Activated CD4-positive, alpha-beta T cell treated with anti-CD3 and anti-CD28 coated beads, Interleukin-2, amount 50 U/mL, for 24 hours (primary cell): ENCODE data around the gene PERCC1.

ENCODE experiments used
- DNase-seq, 2 donors: peaks; one replicate each; pipeline ENCODE4 v3.0.0-alpha.2; 2020; ENCODE audit warnings: low read depth in 1 of 2, low spot score in 1 of 2

Gene PERCC1

DNA sequence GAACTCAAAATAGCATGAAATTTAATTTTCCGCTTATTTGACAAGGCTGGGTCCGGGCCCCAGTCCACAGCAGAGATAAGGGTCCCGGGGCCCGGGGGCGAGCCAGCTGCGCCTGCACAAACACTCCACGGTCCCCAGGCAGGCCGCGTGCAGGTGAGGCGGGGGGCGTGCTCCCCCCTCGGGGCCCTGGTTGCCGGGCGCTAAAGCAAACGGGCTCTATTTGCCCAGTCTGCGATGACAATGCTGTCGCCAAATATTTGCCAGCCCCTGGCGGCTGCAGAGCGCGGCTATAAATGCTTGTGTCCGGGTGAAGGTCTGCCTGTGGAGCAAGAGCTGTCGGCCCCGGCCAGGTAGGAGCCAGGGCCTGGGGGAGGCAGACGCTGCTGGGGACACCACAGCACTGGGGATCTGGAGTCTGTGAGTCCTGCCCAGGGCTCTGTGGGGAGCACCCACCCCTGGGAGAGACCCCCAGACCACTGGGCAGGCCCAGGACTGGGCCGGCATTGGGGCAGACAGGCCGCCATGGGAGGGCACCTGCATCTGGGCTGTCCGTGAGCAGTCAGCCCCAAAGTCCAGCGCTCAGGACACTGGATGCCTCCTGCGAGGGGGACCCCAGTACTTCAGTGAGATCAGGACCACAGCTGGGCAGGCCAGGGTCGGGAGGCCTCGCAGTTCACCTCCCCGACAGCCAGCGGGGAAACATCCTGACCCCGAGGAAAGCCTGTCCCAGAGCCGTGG is at the start of gene PERCC1:
PERCC1 (plus strand) TSS at position 320 of the 738 bp plus-strand sequence. CDS start 1,516 bp downstream, outside the sequence.
- no peak for DNase-seq

DNA sequence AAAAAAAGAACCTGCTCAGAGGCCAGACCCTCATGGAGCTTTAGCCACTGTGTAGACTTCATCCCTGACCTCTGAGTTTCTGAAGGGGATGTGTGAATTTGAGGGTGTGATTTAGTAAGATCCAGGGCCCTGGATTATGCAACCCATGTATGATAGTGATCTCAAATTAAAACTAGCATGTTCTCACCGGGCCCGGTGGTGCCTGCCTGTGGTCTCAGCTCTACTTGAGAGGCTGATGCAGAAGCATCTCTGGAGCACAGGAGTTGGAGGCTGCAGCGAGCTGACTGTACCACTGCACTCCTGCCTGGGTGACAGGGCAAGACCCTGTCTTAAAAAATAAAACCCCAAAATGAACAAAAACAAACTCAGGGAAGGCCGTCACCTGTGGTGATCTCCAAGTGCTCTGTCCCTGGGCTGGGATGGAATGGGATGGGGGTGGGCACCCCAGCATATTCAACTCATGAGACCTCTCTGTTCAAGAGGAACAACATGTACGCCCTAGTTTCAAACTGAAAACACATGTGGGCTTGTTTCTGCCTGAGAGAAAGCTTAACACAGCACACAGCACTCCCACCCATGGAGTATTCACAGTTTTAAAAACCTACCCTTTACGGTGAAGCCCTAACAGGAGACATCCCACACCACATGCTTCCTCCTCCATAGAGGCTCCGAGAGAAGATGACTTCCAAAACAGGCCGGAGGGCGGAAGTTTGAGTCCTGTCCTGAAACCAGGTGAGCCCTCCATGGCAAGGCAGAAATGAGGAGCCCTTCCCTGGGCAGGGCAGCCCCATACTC is 49.1 kb upstream of the PERCC1 start:
- no peak for DNase-seq

DNA sequence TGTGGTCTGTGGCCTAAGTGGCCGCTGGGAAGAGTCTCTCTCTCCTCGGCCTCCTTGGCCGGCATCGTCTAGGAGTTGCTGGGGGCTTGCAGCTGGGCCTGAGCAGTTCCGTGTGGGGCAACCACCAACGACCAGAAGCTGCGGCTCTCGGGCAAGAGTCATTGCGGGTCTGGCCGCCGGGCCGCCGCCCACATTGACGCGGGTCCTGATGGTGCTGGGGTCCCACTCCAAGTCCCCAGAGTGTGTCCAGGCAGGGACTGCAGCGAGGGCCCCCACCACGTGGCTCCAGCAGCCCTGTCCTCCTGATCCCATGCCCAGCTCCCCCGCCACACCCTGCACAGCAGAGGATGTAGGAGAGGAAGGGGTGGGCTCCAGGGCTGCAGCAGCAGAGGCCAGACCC is 47.3 kb upstream of the PERCC1 start:
- DNase-seq, result no peak

DNA sequence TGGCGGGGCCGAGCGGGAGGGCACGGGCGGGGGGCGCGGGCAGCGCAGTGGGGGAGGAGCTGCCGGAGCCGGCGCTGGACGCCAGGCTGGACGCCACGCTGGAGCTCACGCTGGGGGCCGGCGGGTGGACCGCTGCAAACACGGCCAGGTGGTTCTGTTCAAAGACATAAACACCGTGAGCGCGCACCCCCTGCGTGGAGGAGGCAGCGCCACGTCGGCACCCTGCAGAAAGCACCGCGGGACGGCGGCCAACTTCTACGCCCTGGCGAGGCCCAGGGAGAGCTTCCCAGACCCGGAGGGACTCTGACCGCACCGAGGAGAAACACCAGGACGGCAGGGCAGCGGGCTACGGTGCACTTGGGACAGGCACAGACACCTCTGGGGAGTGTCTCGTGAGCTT is 45.6 kb upstream of the PERCC1 start:
- DNase-seq, result no peak

DNA sequence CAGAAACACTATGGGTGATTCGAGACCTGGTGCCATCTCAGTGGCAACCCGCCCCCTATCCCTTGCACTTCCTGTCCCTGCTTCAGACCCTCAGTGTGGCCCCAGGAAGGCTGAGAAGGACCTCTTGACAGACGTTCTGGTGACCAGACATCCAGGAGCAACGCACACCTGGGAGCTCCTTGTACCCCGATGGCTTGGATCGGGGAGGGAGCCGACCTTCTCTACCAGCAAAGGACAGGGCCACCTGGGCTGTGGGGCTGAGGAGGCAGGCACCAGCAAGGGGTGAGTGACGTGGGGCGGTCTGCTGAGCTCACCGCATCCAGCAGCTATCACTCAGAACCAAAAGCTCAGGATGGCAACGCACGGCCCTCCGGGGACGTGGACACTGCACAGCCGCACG is 43.5 kb upstream of the PERCC1 start:
- no peak for DNase-seq

DNA sequence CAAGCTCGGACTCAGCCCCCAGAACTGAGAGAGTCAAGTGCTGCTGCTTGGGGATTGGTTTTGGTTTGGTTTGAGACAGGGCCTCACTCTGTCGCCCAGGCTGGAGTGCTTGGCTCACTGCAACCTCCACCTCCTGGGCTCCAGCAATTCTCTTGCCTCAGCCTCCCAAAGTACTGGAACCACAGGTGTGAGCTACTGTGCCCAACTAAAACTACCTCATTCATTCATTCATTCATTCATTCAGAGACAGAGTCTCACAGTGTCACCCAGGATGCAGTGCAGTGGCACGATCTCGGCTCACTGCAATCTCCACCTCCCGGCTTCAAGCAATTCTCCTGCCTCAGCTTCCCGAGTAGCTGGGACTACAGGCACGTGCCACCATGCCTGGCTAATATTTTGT is 41.1 kb upstream of the PERCC1 start:
- no peak for DNase-seq

DNA sequence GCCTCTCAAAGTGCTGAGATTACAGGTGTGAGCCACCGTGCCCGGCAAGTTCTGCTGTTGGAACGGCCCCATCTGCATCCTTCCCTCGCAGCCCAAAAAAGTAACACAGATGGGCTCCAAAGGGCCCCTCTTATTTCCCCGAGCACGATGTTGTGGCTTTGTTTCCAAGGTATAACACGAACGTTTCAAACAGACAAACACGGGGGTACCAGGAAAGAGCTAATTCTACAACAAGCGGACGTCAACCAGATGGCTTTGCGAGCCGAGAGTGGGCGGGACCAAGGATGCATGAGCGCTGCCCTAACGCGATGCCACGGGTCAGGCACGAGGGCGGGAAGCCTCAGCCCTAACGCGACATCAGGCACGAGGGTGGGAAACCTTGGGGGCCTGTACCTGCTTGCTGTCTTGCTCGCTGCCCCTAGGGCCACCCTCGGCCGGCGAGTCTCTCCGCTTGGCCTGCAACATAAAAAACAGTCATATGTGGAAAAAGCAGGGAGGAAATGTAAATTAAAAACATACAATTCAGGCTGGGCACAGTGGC is 40.6 kb upstream of the PERCC1 start:
- DNase-seq, result no peak

DNA sequence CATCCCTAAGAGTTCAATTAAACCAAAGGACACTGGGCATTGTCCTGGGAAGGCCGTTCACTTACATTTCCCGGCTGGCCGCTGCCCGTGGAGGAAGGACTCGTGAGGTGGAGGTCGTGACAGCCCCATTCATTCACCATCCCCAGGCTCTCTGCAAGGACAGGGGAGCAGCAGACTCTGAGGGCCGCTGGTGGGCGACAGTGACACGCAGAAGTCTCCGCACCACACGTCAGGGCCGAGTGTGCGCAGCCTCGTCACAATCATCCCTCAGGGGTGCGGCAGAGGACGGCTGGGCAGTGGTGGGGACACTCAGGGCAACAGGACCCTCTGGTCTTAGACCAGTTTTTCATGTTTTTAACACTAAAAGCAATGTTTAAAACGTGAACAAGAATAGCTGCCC is 38.1 kb upstream of the PERCC1 start:
- DNase-seq, result no peak

DNA sequence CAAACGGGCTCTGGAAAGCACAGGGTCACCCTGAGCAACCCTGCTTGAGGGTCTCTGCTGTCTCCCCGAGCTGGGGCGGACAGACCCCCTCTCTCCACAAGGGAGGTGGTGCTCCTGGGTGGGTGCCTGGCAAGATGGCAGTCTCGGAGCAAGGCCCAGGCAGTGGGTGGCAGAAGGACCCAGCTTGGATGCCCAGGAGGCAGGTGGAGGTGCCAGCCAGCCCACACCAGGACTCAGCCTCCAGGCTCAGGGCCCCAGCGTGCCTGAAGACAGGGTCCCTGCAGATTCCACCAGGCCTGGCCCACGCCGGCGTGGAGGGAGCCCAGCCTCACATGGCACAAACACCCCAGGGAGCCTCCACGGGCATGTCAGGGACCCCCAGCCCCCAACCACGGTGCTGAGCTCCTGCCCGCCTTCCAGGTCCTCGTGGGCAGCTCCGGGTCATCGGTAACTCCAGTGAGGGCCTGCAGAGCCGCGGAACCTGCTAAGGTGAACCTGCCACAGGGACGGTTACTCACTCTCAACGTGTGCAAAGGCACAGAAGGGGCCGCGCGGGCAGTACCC is 37.2 kb upstream of the PERCC1 start:
- no peak for DNase-seq

DNA sequence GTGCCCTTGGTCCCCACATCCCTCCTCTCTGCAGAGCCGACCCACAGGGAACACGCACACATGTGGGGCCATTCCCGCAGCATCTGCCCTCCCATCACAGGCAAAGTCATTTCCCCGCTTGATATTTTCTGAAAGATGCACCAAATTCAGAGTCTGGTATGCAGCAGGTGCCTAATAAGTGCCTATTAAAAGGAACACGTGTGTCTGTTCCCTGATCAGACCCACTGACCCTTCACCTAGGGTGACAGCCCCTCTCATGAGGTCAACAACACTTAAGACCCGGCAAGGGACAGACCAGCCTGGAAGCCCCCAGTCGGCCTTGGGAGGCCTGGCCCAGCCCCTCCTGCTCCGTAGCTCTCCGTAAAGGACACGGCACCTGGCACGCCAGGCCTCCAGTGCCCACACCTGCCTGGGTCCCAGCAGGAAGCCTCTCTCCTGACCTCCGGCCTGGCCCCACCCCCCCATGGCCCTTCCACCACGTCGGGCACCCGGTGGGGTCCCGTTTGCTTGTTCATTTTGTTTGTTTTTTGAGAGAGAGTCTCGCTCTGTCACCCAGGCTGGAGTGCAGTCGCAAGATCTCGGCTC is 36.4 kb upstream of the PERCC1 start:
- DNase-seq, result no peak

DNA sequence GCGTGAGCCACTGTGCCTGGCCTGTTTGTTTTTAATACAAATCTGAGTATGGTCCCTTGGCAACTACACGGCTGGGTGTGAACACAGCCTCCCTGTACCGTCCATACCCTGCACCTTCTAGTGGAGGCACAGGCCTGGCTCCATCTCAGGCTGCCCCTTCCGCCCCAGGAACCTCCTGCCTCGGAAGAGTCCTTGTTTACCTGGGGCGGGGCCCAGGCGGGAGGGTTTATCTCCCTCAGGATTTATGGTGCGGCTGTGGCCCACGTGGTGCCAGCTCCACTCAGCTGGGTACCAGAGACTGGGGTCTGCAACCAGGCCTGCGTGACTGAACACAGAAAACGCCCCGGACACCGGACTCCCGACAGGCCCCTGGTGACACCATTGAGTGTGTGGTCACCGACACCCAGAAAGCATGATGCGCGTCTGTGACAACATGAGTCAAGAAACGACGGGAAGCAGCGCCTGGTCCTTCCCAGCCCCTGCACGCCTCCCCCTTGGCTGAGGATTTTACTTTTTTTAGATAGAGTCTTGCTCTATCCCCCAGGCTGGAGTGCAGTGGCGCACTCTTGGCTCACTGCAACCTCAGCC is 35.3 kb upstream of the PERCC1 start:
- no peak for DNase-seq

DNA sequence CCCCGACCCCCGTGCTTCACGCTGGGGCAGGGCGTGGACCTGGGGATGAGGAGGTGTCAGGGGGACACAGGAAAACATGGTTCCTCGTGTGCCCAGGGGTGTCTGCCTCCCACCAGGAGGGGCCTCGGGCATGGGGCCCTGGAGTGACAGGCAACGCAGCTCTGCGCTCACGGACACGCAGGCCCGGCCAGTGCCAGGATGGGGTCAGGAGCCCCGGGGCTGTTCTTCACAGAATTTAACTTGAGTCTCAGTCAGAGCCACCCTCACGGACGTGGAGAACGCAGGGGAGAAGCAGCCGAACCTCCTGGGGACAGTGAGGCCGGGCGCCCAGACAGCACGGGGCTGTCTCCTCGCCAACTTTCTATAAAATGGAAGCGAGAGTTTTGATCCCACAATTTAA is 33.1 kb upstream of the PERCC1 start:
- DNase-seq, result no peak

DNA sequence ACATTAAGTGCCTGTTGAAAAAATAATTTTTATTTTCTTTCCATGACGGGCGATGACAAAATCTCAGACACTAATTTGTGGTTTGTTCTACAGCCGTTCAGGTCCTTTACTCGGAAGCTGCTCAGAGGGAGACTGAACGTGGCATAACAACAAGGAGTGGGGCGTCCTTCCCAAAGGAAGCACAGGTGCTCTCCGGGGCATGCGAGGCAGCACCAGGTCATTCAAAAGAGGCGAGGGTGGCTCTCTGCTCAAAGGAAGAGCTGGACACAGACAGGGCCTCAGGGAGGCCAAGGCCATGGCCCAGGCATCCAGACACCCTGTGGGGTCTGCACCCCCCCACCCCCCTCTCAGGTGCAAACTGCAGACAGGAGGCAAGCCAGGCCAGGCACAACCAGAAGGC is 32.5 kb upstream of the PERCC1 start:
- DNase-seq, result no peak

DNA sequence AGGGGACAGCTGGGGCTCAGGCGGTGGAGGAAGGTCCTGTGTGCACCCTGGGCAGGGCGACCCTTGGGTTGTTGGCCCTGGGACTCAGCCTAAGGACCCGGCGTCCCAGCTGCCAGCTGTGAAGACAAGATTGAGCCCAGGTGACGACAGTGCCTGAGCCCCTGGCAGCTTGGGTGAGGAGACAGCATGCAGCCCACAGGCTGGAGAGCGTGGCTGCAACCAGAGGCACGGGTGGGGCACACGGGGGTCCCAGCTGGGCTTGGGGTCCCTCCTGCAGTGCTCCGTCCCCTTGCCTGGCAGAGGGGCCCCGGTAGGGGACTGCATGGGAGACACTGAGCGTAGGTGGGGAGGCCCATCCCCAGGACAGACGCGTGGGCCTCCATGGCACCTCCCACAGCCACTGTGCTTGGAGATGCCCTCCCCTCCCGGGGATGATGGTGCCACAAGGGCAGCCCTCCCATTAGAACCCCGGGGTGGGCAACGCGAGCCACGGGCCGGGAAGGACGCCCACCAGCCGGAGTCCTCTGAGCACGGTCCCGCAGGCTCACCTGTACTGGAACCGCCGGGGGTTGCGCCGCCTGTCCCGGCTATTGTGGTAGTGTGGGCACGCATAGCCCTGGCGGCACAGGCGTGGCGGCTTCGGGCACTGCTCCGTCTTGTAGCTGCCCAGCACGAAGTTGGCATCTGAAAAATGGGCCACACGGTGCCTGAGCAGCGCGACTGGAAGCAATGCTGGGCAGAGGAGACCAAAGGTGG is 31.9 kb upstream of the PERCC1 start:
- no peak for DNase-seq

DNA sequence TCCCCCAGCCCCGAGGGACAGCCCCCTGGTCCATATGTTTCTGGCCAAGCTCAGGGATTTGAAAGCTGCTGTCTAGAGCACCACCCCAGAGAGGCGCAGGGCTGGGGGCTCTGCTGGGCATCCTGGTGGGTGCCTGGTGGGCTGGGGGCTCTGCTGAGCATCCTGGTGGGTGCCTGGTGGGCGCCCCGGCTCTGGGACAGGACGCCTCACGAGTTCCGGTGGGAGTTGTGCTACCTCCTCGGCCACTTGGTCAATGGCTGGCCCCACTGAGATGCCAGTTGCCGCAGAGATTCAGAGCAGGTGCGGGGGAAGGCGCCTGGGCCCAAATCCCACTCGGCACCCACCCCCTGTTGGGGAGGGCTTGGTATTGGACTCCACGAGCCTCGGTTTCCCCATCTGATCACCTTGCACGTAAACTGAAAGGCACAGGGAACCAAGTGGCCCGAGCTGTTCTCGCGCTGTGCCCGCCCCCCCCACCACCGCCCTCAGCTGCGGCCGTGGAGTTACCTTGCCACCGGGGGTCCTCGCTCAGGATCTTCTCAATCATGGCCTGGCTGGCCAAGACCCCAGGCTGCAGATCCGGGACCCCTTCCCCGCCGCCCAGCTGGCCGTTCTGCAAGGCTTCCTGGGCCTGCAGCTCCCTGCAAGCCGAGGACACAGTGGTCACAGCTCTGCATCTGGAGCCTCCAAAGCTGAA is 29.7 kb upstream of the PERCC1 start:
- DNase-seq, result no peak

DNA sequence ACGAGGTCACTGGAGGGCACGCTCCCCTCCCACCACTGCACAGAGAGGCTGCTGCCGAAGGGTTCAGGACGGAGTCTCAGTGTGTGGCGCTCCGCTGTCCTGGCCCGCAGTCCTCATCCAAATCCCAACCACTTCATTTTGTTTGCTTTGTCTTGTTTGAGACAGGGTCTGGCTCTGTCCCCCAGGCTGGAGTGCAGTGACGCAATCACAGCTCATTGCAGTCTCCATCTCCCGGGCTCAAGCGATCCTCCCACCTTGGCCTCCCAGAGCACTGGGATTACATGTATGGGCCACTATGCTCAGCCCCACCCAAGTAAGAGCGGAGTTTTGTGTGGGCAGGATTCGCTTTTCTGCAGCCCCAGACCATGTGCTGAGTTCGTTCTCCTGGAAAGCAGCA is 29.1 kb upstream of the PERCC1 start:
- DNase-seq, result no peak

DNA sequence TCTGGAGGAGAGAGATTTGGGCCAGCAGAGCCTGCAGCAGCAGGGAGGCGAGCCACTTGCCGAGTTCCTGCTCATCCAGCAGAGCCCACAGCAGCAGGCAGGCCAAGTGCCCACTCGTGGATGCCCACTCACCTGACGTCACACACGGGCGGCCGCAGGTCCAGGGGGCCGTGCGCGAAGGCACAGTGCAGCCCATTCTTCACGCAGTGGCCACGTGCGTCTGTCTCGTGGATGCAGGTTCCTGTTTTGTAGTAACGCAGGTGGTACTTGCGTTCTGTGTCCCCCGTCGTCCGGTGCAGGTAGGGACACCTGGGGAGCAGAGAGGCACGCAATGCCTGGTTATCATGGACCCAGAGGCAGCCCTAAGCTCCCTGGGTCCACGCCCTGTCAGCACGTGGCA is 27.8 kb upstream of the PERCC1 start:
- DNase-seq, result no peak

DNA sequence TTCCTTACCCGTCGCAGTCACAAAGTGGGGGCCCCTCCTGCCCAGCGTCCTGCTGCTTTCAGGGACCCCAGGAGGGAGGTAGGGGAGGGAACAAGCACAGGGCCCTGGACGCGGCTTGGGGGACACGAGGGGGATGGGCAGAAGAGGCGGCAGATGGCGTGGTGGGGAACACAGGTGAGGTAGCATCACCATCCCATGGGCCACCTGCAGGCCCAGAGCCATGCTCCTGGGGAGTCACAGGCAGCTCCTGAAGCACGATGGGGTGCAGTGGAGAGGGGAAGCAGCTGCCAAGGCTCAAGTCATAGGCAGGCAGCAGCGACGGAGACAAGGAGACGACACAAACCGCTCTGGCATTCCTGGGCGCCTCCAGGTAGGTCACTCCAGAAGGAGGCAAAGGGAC is 27.1 kb upstream of the PERCC1 start:
- no peak for DNase-seq

DNA sequence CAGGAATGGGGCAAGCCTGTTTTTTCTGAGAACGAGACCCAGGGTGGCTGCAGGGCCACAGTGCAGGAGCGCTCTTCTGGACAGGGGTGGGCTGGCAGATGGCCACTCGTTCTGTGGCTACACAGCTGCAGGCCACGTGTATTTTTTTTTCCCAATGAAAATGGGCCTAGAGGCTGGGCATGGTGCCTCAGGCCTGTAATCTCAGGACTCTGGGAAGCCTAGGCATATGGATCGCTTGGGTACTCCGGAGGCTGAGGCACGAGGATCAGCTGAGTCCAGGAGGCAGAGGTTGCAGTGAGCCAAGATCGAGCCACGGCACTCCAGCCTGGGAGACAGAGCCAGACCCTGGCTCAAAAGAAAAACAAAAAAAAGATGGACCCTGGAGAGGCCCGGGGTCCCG is 23.1 kb upstream of the PERCC1 start:
- DNase-seq, result no peak
